Trophoblast cell (in vitro differentiated cells and primary cell): ENCODE measurements around the gene IL1RAPL2.

Experiments
- DNase-seq, 2 donors: peaks; one replicate each; pipeline ENCODE4 v3.0.0-alpha.2; 2016
- H2AFZ ChIP-seq: 2 replicates; pipeline ENCODE4 v1.6.1; 2013; ENCODE audit warnings: low read length, moderate library complexity, mild to moderate bottlenecking; ENCODE audit not compliant: insufficient read depth, poor library complexity
- H2AK5ac ChIP-seq: 2 replicates; pipeline ENCODE4 v1.6.1; 2013; ENCODE audit warnings: mild to moderate bottlenecking, low read length
- H2BK120ac ChIP-seq: 2 replicates; pipeline ENCODE4 v1.6.1; 2013; ENCODE audit warnings: low read length, mild to moderate bottlenecking, moderate library complexity; ENCODE audit not compliant: insufficient read depth, poor library complexity
- H2BK12ac ChIP-seq: 2 replicates; pipeline ENCODE4 v1.6.1; 2013; ENCODE audit warnings: mild to moderate bottlenecking, low read length, moderate library complexity
- H2BK5ac ChIP-seq: 2 replicates; pipeline ENCODE4 v1.6.1; 2013; ENCODE audit warnings: low read length, low read depth, moderate library complexity, mild to moderate bottlenecking; ENCODE audit not compliant: poor library complexity
- H3K14ac ChIP-seq: 2 replicates; pipeline ENCODE4 v1.6.1; 2013; ENCODE audit warnings: mild to moderate bottlenecking, low read length
- H3K18ac ChIP-seq: 2 replicates; pipeline ENCODE4 v1.6.1; 2013; ENCODE audit warnings: mild to moderate bottlenecking, low read length
- H3K23ac ChIP-seq: 2 replicates; pipeline ENCODE4 v1.6.1; 2013; ENCODE audit warnings: low read length
- H3K27ac ChIP-seq: 2 replicates; pipeline ENCODE4 v1.5.1; 2013; ENCODE audit warnings: low read depth, mild to moderate bottlenecking, inconsistent platforms, low read length, moderate library complexity
- H3K27me3 ChIP-seq: 2 replicates; pipeline ENCODE4 v1.6.1; 2013; ENCODE audit warnings: inconsistent platforms, mild to moderate bottlenecking, low read length, moderate library complexity; ENCODE audit not compliant: insufficient read depth
- H3K36me3 ChIP-seq, 2 experiments: 1 replicate in 1 of 2; 2 replicates in 1 of 2; pipeline ENCODE4 v1.6.1; 2013; ENCODE audit warnings: low read length in 2 of 2, mild to moderate bottlenecking in 2 of 2, moderate library complexity in 1 of 2; ENCODE audit not compliant: insufficient read depth in 2 of 2, control insufficient read depth in 1 of 2
- H3K4ac ChIP-seq: 2 replicates; pipeline ENCODE4 v1.6.1; 2013; ENCODE audit warnings: low read depth, mild to moderate bottlenecking, low read length, moderate library complexity
- H3K4me1 ChIP-seq, 2 experiments: 1 replicate in 1 of 2; 2 replicates in 1 of 2; pipeline ENCODE4 v1.6.1; 2013; ENCODE audit warnings: low read length in 2 of 2, mild to moderate bottlenecking in 2 of 2, moderate library complexity in 1 of 2; ENCODE audit not compliant: insufficient read depth in 2 of 2, control insufficient read depth in 1 of 2
- H3K4me2 ChIP-seq: 2 replicates; pipeline ENCODE4 v1.6.1; 2013; ENCODE audit warnings: inconsistent platforms, mild to moderate bottlenecking, low read length, moderate library complexity
- H3K4me3 ChIP-seq: 2 replicates; pipeline ENCODE4 v1.5.1; 2013; ENCODE audit warnings: mild to moderate bottlenecking, low read depth, low read length, inconsistent platforms
- H3K79me1 ChIP-seq: one replicate; pipeline ENCODE4 v1.6.1; 2013; ENCODE audit warnings: low read length
- H3K79me2 ChIP-seq: 2 replicates; pipeline ENCODE4 v1.6.1; 2013; ENCODE audit warnings: low read length, mild to moderate bottlenecking; ENCODE audit not compliant: control insufficient read depth, insufficient read depth, poor library complexity
- H3K9ac ChIP-seq: 2 replicates; pipeline ENCODE4 v1.6.1; 2013; ENCODE audit warnings: mild to moderate bottlenecking, low read length
- H3K9me3 ChIP-seq: 2 replicates; pipeline ENCODE4 v1.6.1; 2013; ENCODE audit warnings: low read depth, mild to moderate bottlenecking, control low read depth, inconsistent platforms, low read length; ENCODE audit not compliant: insufficient read depth
- H4K12ac ChIP-seq: 2 replicates; pipeline ENCODE4 v1.6.1; 2013; ENCODE audit warnings: low read depth, mild to moderate bottlenecking, low read length, moderate library complexity
- H4K8ac ChIP-seq: 2 replicates; pipeline ENCODE4 v1.6.1; 2013; ENCODE audit warnings: low read depth, mild to moderate bottlenecking, low read length, moderate library complexity
- H4K91ac ChIP-seq: one replicate; pipeline ENCODE4 v1.6.1; 2013; ENCODE audit warnings: low read depth, mild to moderate bottlenecking, low read length, moderate library complexity
- WGBS: extraction: QIAGEN DNeasy Blood & Tissue Kit; methylation state at CpG from one replicate; pipeline ENCODE4 v1.1.7; 2013; ENCODE audit warnings: missing lambda C conversion rate; ENCODE audit not compliant: insufficient read length, insufficient coverage; ENCODE audit errors: extremely low coverage; 5-methylcytosine and 5-hydroxymethylcytosine counted together

Gene IL1RAPL2

GRCh38 chrX:105711805-105712204 lies 1145.8 kb downstream of the IL1RAPL2 start:
- Histone ChIP-seq H3K23ac (no peak overlapping the region), H3K27ac (no peak overlapping the region), H3K9ac (no peak overlapping the region), H2AK5ac (no peak overlapping the region), H3K4me2 (no peak overlapping the region), H3K4me3 (no peak overlapping the region), H3K27me3 (no peaks in the 10 kb centered on the region), H4K8ac (no peak overlapping the region), H3K4me1 (no peaks in the 10 kb centered on the region), H3K4ac (no peak overlapping the region), H2BK5ac (no peak overlapping the region), H3K9me3 (peaks cover 2% of the 10 kb centered on the region), H4K91ac (no peak overlapping the region), H3K36me3 (no peaks in the 10 kb centered on the region), H3K14ac (no peak overlapping the region), H4K12ac (no peak overlapping the region), H3K79me1 (no peaks in the 10 kb centered on the region), H2BK120ac (no peak overlapping the region), H2BK12ac (no peak overlapping the region), H3K18ac (no peak overlapping the region), H3K79me2 (no peaks in the 10 kb centered on the region), H2AFZ (no peak overlapping the region)
- DNase-seq, result no peak

DNA sequence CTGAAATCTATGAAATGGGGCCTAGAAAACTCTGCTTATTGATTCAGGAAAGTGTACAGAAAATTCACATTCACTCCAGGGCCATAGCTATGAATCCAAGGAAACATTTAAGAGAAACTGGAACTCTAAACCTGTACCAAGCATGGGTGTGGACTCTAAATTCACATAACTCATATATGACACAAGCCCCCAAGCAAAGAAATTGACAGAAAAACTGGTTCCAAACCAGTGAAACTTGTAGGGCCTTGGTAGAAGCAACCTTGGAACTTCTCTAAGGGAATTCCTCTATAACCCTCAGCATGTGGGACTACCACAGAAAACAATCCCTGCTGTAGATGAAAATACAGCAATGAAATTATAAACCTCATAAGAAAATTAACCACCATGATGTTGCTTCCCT lies 1149.7 kb downstream of the IL1RAPL2 start:
- H3K4me3 ChIP-seq, result no peak overlapping the region
- H3K14ac ChIP-seq, result no peak overlapping the region
- H2BK12ac ChIP-seq, result no peak overlapping the region
- DNase-seq, result peak; percentile 60 to 96
- no peaks in the 10 kb centered on the region for H3K36me3 ChIP-seq
- no peak overlapping the region for H2AK5ac ChIP-seq
- H4K91ac ChIP-seq, result no peak overlapping the region
- no peak overlapping the region for H4K8ac ChIP-seq
- H3K4ac ChIP-seq, result no peak overlapping the region
- no peak overlapping the region for H2BK120ac ChIP-seq
- no peak overlapping the region for H3K9ac ChIP-seq
- H2AFZ ChIP-seq, result no peak overlapping the region
- no peaks in the 10 kb centered on the region for H3K79me1 ChIP-seq
- no peak overlapping the region for H3K18ac ChIP-seq
- peaks cover 2% of the 10 kb centered on the region for H3K9me3 ChIP-seq
- H2BK5ac ChIP-seq, result no peak overlapping the region
- no peak overlapping the region for H3K23ac ChIP-seq
- H3K27me3 ChIP-seq, result no peaks in the 10 kb centered on the region
- H3K79me2 ChIP-seq, result no peaks in the 10 kb centered on the region
- H3K27ac ChIP-seq, result no peak overlapping the region
- no peak overlapping the region for H3K4me2 ChIP-seq
- no peak overlapping the region for H4K12ac ChIP-seq
- H3K4me1 ChIP-seq, result no peaks in the 10 kb centered on the region

DNA sequence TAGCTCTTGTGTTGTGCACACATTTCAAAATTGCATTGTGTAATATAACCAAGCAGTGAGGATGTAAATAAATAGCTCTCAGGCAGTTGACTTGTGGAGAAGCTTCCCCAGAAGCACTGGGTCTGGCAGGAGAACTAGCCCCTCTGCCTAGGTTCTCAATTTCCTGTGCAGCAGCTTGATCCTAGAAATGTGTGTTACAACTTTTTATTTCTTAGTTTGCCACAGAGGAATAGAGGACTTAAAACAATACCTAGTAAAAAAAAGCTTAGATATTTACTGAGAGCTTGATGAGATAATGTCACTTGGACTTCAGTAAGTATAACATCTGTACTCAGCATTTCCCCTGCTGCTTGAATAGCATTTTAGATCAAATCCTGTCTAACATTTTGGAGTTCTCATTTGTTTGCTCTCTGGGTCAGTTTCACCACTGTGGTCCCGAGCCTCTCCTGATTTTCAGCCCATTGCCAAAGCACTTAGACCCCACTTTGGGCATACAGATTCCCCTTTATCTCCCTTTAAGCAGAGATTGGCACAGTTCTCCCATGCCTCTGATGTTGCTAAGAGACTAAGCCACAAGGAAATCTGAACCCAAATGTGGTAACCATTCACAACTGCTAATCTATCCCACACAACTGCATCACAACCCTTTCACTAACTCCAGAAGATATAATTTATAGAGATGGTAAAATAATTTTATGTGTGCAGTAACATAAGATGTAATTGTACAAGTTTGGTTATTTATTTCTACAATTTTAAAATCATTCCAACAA lies 1158.2 kb downstream of the IL1RAPL2 start:
- no peak overlapping the region for H3K23ac ChIP-seq
- WGBS, result no CpG with 5 or more reads among the region's 1 CpG

GRCh38 chrX:105725228-105725627 lies 1159.2 kb downstream of the IL1RAPL2 start:
- H4K12ac ChIP-seq, result no peak overlapping the region
- H4K91ac ChIP-seq, result no peak overlapping the region
- H3K4ac ChIP-seq, result no peak overlapping the region
- DNase-seq, result no peak
- no peak overlapping the region for H3K4me2 ChIP-seq
- H3K27me3 ChIP-seq, result no peaks in the 10 kb centered on the region
- H3K23ac ChIP-seq, result no peak overlapping the region
- no peak overlapping the region for H4K8ac ChIP-seq
- H2AK5ac ChIP-seq, result no peak overlapping the region
- no peaks in the 10 kb centered on the region for H3K9me3 ChIP-seq
- H3K4me1 ChIP-seq, result no peaks in the 10 kb centered on the region
- H3K79me1 ChIP-seq, result no peaks in the 10 kb centered on the region
- H3K9ac ChIP-seq, result no peak overlapping the region
- H3K79me2 ChIP-seq, result no peaks in the 10 kb centered on the region
- H2BK120ac ChIP-seq, result no peak overlapping the region
- H3K4me3 ChIP-seq, result no peak overlapping the region
- WGBS, result no CpG with 5 or more reads among the region's 1 CpG
- H3K14ac ChIP-seq, result no peak overlapping the region
- no peaks in the 10 kb centered on the region for H3K36me3 ChIP-seq
- no peak overlapping the region for H2BK5ac ChIP-seq
- H2AFZ ChIP-seq, result no peak overlapping the region
- no peak overlapping the region for H3K27ac ChIP-seq
- no peak overlapping the region for H3K18ac ChIP-seq
- no peak overlapping the region for H2BK12ac ChIP-seq

More for the DNA sequence above, 1158.2 kb downstream of the IL1RAPL2 start:
- Histone ChIP-seq H3K79me1 (no peaks in the 10 kb centered on the region), H4K91ac (no peak overlapping the region), H2AK5ac (no peak overlapping the region), H2BK5ac (no peak overlapping the region), H3K18ac (no peak overlapping the region), H3K27me3 (no peaks in the 10 kb centered on the region), H3K14ac (no peak overlapping the region), H4K12ac (no peak overlapping the region), H3K9me3 (no peaks in the 10 kb centered on the region), H2AFZ (no peak overlapping the region), H3K4ac (no peak overlapping the region), H2BK12ac (no peak overlapping the region), H3K79me2 (no peaks in the 10 kb centered on the region), H3K36me3 (no peaks in the 10 kb centered on the region), H3K4me2 (no peak overlapping the region), H3K9ac (no peak overlapping the region), H3K4me1 (no peaks in the 10 kb centered on the region), H3K27ac (no peak overlapping the region), H2BK120ac (no peak overlapping the region), H4K8ac (no peak overlapping the region), H3K4me3 (no peak overlapping the region)
- no peak for DNase-seq
